ENCODE data around the gene TSBP1.

Gene TSBP1, protein sequence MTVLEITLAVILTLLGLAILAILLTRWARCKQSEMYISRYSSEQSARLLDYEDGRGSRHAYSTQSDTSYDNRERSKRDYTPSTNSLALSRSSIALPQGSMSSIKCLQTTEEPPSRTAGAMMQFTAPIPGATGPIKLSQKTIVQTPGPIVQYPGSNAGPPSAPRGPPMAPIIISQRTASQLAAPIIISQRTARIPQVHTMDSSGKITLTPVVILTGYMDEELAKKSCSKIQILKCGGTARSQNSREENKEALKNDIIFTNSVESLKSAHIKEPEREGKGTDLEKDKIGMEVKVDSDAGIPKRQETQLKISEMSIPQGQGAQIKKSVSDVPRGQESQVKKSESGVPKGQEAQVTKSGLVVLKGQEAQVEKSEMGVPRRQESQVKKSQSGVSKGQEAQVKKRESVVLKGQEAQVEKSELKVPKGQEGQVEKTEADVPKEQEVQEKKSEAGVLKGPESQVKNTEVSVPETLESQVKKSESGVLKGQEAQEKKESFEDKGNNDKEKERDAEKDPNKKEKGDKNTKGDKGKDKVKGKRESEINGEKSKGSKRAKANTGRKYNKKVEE

DNA sequence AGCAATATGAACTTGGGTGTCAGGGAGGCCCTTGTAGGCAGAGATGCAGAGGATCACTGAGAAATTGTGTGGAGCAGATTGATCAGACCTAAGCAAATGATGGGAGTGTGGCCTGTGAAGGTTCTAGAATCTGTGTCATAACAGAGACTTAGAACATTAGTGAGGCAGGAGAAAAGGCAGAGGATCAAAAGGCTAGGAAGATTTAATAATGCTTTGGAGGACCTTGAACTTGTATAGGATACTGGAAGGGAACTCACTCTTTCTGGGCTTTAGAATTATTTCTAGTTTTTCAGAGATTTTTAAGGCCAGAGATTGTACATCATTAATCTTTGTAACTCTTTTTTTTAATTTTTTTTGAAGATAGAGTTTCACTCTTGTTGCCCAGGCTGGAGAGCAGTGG is at the start of gene TSBP1:
Gene TSBP1 (minus strand): TSS at position 101 of the 400 bp plus-strand sequence. CDS start 197 bp downstream, outside the sequence.
- DNase-seq (ENCODE audit: low read depth): no peak

DNA sequence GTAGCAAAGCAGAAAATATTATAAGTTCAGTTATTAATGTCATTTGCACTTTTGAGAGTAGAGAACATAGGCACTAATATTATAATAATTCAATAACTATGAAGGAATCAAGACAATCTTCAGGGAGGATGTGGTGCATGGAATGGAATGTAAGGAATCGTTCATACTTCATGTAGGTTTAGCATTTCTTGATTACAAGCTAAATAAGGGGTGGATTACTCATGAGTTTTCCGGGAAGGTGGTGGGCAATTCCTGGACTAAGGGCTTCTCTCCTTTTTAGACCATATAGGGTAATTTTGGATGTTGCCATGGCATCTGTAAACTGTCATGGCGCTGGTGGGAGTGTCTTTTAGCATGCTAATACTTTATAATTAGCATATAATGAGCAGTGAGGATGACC is 44.3 kb upstream of the TSBP1 start:
- DNase-seq (ENCODE audit: low read depth): no peak

DNA sequence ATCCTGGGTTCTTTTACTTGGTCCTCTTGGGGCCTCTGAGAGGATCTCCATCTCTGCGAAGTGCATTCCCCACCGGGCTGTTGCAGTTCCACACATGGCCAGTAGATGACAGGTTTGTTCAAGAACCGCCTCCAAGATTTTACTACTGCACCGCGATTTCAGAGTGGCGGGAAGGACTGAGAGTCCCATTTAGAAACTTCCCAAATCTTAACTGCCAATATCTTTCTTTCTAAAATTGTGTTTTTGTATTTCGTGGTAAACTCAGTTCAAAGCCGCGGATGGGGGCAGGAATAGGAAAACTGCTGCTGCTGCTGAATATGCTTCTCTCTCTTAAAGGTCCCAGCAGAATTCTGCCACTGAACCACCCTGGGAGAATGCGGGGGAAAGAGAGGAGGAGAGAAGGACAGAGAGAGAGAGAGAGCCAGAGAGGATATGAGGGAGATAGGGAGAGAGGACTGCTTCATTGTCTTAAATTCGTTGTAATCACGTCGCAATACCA is 43.9 kb upstream of the TSBP1 start:
- DNase-seq (ENCODE audit: low read depth): no peak

DNA sequence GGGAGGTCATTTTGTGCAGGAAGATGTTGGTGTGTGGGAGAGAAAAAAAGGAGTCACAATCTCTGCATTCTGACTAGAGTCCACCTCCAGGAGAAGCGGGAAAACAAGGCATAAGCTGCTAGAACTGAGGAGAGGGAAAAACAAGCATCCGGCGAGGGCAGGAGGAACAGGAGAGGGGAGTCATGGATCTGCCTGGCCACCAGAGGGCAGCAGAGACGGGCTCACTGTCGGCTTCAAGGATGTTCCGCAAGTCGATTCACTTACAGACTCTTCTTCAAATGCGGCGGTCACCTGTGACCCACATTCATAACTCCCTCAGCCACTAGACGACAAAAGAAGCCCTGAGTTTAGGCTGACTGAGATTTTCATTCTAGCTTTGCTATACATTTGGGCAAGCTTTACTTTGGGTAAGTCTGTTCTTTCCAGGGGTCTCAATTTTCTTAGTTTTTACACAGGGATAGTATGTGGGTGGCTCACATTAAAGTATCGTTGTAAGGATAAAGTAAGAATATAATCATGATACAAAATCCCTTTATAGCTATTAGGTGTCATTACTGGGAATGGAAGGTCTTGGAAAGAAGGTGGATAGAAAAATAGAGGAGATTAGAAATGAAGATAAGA is 41.8 kb upstream of the TSBP1 start:
- no peak for DNase-seq (ENCODE audit: low read depth)

DNA sequence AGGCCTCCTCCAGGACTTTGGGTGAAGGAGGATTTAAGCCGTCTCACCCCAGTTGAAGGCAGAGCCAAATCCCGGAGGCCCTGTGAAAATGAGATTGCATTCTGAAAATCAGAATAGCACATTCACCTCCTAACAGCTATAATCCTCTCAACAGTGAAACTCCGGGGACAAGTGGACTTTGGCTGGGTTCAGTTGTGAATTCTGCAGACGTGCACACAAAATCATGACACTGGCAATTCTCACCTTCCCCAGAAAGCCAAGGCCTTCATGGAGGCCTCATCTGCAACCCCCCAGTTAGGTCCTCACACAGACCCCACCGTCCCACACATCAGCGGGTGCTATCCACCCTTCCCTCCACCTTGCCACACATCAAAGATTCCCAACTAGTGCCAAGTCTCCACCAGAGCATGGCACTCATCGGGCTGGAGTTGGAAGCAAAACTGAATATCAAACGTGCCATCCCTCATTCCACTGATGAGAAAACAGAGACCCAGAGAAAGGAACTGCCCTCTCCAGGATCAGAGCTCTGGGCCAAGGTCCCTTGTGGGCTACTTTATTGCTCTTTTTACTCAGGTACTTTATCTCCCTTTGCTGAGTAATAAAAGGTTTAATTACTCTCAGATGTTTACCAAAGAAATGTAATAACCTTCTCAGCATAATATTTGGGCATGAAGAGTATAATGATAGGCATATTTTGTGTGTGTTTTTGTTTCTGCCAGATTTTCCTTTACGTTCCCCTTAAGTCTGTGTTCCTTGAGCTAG is 40.0 kb upstream of the TSBP1 start:
- DNase-seq (ENCODE audit: low read depth): no peak

DNA sequence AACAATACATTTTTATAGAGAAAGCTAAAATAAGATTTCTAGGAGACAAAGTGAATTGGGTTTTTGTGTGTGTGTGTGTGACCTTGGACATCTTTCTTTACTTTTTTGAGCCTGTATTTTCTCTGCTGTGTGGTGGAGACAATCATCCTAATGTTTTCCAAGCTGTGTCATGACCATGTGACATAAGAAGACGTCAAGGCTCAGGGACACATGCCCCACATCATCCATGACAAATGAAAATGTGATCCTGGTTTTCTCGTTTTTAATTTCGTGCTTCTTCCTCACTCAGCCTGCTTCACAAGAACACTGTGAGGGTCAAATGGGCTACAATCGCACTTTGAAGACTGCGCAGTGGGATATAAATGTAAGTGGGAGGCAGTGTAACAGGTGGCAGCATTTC is 39.2 kb upstream of the TSBP1 start:
- DNase-seq (ENCODE audit: low read depth): no peak

DNA sequence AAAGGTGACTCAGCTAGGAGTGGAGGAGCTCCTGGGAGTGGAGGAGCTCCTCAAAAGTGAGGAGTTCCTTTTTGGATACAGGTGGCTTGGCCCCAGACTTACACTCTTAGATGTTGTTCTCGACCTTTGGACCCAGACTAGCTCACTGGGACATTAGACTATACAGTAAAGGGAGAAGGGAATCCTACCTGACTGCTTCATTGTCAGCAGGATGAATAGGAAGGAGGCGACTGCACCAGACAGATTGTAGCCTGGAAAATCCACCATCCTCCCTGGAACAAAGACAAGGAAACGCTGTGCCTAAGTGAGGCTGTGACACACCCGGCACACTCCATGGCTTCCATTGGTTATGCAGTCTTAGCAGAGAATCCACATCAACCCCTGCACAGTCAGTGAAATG is 35.2 kb upstream of the TSBP1 start, which contains the start of gene BTNL2:
Gene BTNL2 (minus strand): TSS at position 325 of the 400 bp plus-strand sequence. CDS start 58 bp downstream, at position 267.
- DNase-seq (ENCODE audit: low read depth): no peak

DNA sequence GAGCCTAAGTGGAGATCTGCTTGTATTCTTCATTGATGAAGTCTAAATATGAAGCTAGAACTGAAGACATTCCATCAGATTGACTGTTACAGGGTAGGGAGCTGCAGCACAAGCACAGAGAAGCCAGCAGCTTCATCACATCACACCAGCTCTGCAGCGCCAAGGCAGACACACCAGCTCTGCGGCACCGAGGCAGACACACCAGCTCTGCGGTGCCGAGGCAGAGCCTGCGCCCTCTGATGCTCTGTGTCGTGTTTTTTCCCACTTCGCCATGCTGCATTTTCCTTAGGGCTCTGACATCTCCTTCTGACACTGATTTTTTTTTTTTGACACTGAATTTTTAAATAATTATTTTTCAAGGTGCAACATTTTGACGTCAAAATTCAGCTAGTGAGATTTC is 34.5 kb upstream of the TSBP1 start:
- DNase-seq (ENCODE audit: low read depth): no peak

DNA sequence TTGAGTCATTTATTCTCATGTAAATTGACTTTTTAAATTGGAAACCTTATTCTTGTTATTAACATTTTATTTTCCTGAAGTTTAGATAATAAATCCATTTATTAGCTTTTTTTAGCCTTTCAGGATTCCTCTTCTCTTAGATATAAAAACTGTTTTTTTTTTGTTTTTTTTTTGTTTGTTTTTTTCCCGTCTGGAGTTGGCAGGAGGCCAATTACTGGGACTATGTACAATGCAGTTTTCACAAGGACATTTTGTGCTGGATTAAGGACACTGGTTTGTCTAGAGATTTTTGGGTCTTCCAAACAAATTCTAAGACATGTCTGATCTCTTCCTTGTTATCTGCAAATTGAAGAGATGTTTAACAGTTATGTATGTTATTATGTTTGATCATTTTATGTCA is 34.0 kb upstream of the TSBP1 start:
- no peak for DNase-seq (ENCODE audit: low read depth)

DNA sequence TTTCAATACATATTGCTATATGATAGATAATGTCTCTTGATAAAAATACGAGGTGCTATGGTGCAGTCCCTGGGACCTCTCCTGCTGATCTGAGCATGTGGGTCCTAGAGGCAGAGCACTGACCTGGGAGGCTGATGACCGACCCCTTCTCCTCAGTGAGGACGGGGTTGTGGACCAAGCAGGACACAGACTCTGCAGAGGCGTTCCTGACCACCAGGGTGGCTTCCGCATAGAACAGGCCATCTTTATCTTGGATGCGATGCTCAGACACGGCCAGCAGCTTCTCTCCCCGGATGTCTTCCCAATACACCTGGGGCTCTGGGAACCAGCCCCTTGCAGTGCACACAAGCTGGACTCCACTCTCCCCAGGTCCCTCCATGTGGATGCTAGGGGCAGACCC is 31.1 kb upstream of the TSBP1 start:
- DNase-seq (ENCODE audit: low read depth): no peak

DNA sequence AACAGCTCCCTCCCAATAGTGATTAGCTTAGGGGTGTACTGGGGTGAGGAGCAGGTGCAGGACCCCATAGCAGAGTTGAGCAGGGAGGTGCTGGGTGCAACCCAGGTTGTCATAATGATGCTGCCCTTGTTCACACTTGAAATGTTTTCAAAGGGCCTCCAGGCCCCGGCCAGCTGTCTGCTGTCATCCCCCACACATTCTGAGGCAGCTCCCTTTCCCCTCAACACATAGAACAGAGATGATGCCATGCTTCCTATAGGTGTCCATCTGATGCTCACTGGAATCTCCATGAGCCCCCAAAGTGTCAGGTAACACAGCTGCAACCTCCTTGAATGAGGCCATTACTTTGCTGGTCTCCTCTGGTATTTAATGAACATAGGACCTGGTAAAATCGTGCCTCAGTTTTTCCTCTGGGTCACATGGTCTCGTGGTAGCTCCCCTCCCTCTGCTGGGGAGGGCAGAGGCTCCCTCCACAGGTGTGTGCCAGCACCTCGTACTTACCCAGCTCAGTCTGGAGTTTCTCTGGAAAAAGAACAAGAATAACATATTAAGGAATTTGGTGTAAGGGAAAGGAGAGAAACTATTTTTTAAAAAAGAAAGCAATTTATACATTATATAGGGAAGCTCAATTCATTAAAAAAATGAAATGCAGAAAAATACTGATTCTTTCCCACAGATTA is 29.7 kb upstream of the TSBP1 start:
- no peak for DNase-seq (ENCODE audit: low read depth)

DNA sequence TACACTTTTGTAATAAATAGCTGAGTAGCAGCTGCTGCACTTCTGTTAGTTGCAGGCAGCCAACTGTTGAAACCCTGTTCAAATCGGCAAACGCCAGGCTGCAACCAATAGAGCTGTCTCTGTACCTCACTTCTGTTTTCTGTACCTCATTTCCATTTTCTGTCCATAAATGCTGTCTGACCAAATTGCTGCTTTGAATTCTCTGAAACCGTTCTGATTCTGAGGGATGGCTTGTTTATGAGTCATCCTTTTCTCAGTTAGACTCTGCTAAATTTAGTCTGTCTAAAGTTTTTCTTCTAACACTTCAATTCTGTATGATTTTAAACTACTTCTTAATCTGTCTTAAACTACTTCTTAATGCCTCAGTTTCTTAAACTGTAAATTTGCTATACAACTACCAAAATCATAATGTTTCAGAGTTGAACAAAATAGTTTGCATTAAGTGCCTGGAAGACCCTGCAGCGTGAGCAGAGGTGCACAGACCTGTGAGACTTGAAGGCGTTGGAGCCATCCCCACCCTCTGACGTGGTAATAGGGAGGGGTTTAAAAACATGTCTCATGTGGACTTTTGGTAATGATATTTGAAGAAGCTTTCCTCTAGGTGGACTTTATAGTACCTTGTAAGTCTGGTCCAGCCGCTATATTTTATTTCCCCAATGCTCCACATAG is 25.7 kb upstream of the TSBP1 start:
- DNase-seq (ENCODE audit: low read depth): no peak

DNA sequence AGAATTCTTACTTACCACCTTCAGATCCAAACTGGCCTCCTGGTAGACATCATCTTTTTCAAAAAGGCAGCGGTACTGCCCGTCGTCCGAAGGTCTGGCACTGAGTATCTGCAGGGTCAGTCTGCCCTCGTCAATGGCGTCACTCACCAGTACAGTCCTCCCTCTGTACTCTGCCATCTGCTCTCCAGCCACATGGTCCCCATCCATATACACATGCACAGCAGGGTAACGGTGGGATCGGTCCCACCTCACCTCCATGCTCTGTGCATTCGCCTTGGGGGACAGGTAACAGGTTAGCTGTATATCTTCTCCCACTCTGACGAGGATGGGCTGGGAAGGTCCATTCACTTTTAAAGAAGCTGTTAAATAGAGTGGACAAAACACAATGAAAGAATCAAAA is 24.3 kb upstream of the TSBP1 start:
- DNase-seq (ENCODE audit: low read depth): no peak

DNA sequence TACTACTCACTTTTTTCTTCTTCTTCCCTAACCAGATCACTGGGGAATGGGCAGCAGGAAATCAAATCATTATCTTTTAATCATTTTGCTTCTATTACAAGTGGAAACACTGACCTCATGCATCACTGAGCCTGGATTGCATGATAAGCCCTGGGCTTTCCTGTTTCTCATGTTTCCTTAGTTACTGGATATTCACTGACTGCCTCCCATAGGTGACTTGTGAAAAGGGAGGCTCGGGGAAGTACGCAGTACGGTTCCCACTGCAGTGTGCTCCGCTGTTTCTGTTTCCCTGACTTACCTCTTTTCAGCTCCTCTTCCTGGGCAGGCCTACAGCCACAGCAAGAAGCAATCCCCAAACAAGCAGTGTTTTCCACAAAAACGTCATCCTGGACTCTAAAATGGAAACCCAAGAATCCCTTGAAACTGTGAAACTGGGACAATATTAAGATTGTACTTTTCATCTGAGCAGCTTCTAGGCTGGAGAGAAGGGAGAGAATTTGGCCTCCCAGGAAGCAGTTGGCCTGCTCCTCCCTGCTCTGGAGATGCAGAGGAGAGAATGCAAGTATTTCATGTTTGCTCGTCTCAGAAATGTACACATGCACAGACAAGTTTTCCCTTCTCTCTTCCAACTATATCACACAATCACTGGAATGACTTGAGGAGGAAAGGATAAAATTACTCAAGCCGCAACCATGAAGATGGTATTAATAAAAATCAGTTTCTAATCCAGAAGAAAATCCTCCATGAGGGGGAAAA is 22.1 kb upstream of the TSBP1 start:
- no peak for DNase-seq (ENCODE audit: low read depth)

DNA sequence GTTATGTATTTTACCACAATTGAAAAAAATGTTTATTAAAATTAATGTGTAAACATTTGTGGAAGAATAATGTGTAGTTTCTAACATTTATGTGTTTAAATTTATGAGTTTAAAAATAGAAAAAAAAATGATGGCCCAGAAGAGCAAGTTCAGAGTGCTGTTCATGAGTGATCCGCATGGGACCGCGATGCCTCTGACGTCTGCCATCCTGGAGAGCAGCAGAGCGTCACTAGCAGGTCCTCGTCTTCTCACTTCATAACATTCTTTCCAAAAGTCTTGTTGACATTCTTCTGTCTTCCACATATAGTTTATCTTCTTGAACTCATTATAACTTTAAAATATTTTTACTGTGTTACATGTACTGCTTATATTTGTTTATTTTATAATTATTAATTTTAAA is 19.8 kb upstream of the TSBP1 start:
- no peak for DNase-seq (ENCODE audit: low read depth)

DNA sequence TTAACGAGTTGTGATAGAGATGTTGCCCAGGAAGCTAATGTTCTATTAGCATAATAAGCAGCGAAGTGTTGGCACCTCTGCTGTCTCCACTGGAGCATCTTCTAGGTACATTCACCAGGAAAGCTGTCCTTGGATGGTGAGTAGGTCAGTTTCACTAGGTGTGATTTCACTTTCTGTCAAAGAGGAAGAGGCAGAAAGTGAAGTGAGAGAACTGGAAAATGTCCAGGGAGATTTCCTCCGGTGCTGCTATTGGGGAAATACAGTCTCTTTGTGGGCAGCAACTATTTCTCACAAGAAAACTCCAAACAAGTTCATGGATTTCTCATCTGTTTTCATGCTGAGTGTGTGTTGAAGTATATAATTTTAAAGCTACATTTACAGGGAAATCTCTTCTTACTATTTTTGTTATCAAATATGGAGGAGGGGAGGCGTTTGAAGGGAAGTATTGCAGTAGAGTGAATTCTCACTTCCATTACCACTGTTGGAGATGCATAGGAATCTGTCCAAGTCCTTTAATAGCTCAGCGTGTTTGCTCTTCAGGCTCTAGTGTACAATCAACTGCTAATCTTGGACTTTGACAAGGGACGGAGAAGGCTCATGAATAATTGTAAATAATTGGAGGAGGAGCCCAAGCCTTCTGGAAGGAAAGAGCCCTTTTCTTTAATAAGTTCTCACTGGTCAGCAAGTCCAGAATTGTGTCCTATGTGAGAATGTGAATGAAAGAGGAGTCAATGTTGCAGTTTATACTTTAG is 16.1 kb upstream of the TSBP1 start:
- no peak for DNase-seq (ENCODE audit: low read depth)

DNA sequence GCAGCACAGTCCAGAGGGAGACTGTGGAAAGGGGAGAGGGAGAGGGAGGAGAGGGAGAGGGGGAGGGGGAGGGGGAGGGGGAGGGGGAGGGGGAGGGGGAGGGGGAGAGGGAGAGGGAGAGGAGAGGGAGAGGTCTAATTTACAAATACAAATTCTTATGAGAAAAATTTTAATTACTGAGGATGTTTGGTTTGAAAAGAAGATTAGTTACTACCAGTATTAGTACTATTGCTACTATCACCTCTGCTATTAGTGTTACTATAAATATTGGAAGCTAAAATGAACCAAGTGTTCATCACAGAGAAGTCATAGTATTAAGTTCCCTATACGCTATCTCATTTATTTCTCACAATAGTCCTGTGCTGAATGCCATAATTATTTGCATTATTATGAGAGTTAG is 14.3 kb upstream of the TSBP1 start:
- DNase-seq (ENCODE audit: low read depth): no peak

DNA sequence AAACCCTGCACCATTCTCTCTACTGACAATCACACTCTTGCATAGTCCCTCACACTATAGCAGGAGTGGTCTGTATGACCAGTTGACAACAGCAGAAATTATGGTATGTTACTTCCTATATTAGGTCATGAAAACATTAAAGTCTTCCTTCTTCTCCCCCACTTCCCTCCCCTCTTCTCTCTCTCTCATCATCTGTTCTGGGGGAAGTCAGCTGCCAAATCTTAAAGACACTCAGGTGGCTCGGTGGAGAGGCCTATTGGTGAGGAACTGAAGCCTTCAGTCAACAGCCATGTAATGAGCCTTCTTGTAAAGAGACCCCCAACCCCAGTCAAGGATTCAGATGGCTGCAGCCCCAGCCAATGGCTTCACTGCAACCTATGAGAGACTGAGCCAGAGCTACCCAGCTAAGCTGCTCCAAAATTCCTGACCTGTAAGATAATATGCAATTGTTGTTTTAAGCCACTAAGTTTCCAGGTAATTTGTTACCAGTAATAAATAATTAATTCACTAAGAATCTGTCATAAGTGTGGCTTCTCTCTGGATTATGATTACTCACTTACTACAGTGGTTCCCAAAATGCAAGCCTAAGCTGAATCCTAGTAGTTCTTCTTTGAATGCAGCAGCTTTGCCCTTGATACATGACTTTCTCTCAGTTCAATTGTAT is 11.2 kb upstream of the TSBP1 start:
- no peak for DNase-seq (ENCODE audit: low read depth)

DNA sequence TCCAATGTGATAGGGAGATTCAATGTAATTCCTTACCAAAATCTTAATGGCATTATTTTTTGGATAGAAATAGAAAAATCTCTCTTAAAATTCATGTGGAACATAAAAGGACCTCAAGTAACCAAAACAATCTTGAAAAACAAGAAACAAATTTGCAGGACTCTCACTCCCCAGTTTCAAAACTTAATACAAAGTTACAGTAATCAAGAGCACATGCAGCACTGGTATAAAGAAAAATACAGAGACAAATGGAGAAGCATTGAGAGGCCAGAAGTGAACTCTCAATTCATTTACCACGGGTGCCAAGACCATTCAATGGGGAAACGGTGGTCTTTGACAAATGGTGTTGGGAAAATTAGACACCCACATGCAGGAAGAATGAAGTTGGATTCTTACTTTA is 7.8 kb upstream of the TSBP1 start:
- DNase-seq (ENCODE audit: low read depth): no peak

Data from HS-5 (cell line).